GM12878 (cell line): Measurements from ENCODE around the gene FAM117B. TPM values are rescaled to one million over a fixed set of nuclear protein-coding genes. Genes with fewer than 3 reads are reported as not detected.
"Not testable (repeated sequence)": the region's sequence is repeated elsewhere in the genome, so short reads cannot be mapped to it uniquely, and the experiment has no call there.

Experiments used
- ATAC-seq: fragments of 200-7000 bp; cut with Tn5 transposase; 3 replicates; pipeline ENCODE4 v1.9.1; 2020; ENCODE audit warnings: mild to moderate bottlenecking, moderate library complexity
- BruUV-seq: library from RNA; stranded (reverse); fragments of 400-500 nt; replicated peaks from 2 replicates; lab custom pipeline; 2021; lab: Mats Ljungman, UMichigan
- CTCF ChIA-PET: fragments of 300-600 bp; sonication (Branson Sonifier 250); formaldehyde crosslinking; extraction: SDS; loops from one replicate; lab custom pipeline; 2021; ENCODE audit warnings: inconsistent platforms; lab: Yijun Ruan, JAX
- POLR2A ChIA-PET: fragments of 350-600 bp; formaldehyde crosslinking; extraction: SDS; loops from one replicate; lab custom pipeline; 2021; ENCODE audit warnings: inconsistent platforms; lab: Charles Lee
- RAD21 ChIA-PET: fragments of 300-600 bp; sonication (Branson Sonifier 250); formaldehyde crosslinking; loops from one replicate; lab custom pipeline; 2023; ENCODE audit warnings: antibody characterized with exemption; ENCODE audit not compliant: unreplicated experiment; lab: Charles Lee
- SMC1A ChIA-PET: fragments of 300-600 bp; sonication (Branson Sonifier 250); formaldehyde crosslinking; loops from one replicate; lab custom pipeline; 2023; ENCODE audit not compliant: unreplicated experiment, uncharacterized antibody; lab: Charles Lee
- DNase-seq: peaks from one replicate; pipeline ENCODE4 v3.0.0-alpha.2; 2011; ENCODE audit warnings: low read depth, low spot score
- FAIRE-seq: peaks from 3 replicates; lab custom pipeline; 2011; peaks lifted over from hg19 to GRCh38; lab: Jason Lieb, UNC
- H2AFZ ChIP-seq: 2 replicates; pipeline ENCODE4 v1.6.0; 2011; ENCODE audit warnings: low read depth, low read length, control low read depth; ENCODE audit not compliant: control insufficient read depth
- H3K27ac ChIP-seq: 2 replicates; pipeline ENCODE4 v1.5.1; 2011; ENCODE audit warnings: control low read depth; ENCODE audit not compliant: control insufficient read depth, insufficient read depth
- H3K27me3 ChIP-seq, 2 experiments: replicated peaks in 1 of 2; 2 replicates each; pipeline versions ENCODE4 v1.6.0 to v1.6.1; 2011; ENCODE audit warnings: low read length in 1 of 2; ENCODE audit not compliant: control insufficient read depth in 2 of 2, insufficient read depth in 2 of 2
- H3K36me3 ChIP-seq, 2 experiments: 2 replicates each; pipeline ENCODE4 v1.5.1; 2011; ENCODE audit warnings: low read length in 1 of 2; ENCODE audit not compliant: control insufficient read depth in 2 of 2, insufficient read depth in 2 of 2
- H3K4me1 ChIP-seq: 2 replicates; pipeline ENCODE4 v1.6.1; 2011; ENCODE audit warnings: mild to moderate bottlenecking, low read length, moderate library complexity, mixed read lengths; ENCODE audit not compliant: control insufficient read depth, insufficient read depth
- H3K4me2 ChIP-seq: 2 replicates; pipeline ENCODE4 v1.6.0; 2011; ENCODE audit warnings: control low read depth; ENCODE audit not compliant: control insufficient read depth, insufficient read depth
- H3K4me3 ChIP-seq: fragments of 200-600 bp; sonication (generic); 2 replicates; pipeline ENCODE4 v1.5.1; 2016
- H3K79me2 ChIP-seq: 2 replicates; pipeline ENCODE4 v1.6.0; 2011; ENCODE audit warnings: low read length; ENCODE audit not compliant: control insufficient read depth, insufficient read depth
- H3K9ac ChIP-seq: 2 replicates; pipeline ENCODE4 v1.8.0; 2011; ENCODE audit warnings: low read length, control low read depth, mixed read lengths; ENCODE audit not compliant: control insufficient read depth, insufficient read depth
- H3K9me3 ChIP-seq: replicated peaks from 3 replicates; pipeline ENCODE4 v1.5.1; 2011; ENCODE audit warnings: mild to moderate bottlenecking, low read length; ENCODE audit not compliant: control insufficient read depth, insufficient read depth
- H4K20me1 ChIP-seq: 2 replicates; pipeline ENCODE4 v1.6.0; 2011; ENCODE audit not compliant: control insufficient read depth, insufficient read depth
- CBX5 ChIP-seq: sonication (generic); IDR thresholded peaks from 2 replicates; pipeline ENCODE4 v1.6.1; 2016; ENCODE audit warnings: low read depth, moderate library complexity, mild to moderate bottlenecking, inconsistent platforms
- EED ChIP-seq: sonication (generic); IDR thresholded peaks from 2 replicates; pipeline ENCODE4 v1.6.1; 2016; ENCODE audit warnings: antibody characterized with exemption, low read depth
- WGBS: methylation state at CpG from one replicate; pipeline ENCODE4 v1.1.6; 2016; ENCODE audit warnings: low lambda C conversion rate; ENCODE audit not compliant: insufficient replicate concordance, insufficient coverage; ENCODE audit errors: missing lambda C conversion rate; 5-methylcytosine and 5-hydroxymethylcytosine counted together
- in situ Hi-C: fragments of 300-500 bp; cut with MboI; formaldehyde crosslinking; loops from 9 replicates; pipeline ENCODE4 v1.14.3; 2018; ENCODE audit warnings: mixed read lengths
- intact Hi-C: fragments of 100-400 bp; cut with micrococcal nuclease; formaldehyde crosslinking; loops from one replicate; pipeline ENCODE4 v1.14.2; 2022; ENCODE audit not compliant: unreplicated experiment
- polyA plus RNA-seq, 11 experiments: library from polyadenylated mRNA; depleted of rRNA in 4 of 11; unstranded in 6 of 11; stranded (reverse) in 5 of 11; fragments of >200 nt; fragmentation: Nextera tagmentation in 4 of 11; fragmentation: Illumina TruSeq in 1 of 11; extraction: Ambion mirVana in 4 of 11; extraction: Trizol in 1 of 11; gene quantifications; 1 replicate in 1 of 11; 2 replicates in 10 of 11; pipeline versions ENCODE4 v1.2.1 to v1.2.3, GENCODE V29; 2011 to 2016; ENCODE audit warnings: inconsistent platforms in 2 of 11, missing spikeins in 2 of 11, low read depth in 1 of 11
- total RNA-seq, 4 experiments: library from RNA; depleted of rRNA in 3 of 4; stranded (reverse); fragments of >200 nt in 3 of 4; fragmentation: Illumina TruSeq in 1 of 4; extraction: Trizol in 1 of 4; gene quantifications; 2 replicates each; pipeline versions ENCODE4 v1.2.1 to v1.2.3, GENCODE V29; 2013 to 2021

Gene FAM117B
- total and polyA plus RNA-seq, 10 of the 15 experiments (the other 5 are each of a cell fraction or from before 2014, with no cell fraction given), result 1.6 to 7.6 (median 4.2) TPM

DNA sequence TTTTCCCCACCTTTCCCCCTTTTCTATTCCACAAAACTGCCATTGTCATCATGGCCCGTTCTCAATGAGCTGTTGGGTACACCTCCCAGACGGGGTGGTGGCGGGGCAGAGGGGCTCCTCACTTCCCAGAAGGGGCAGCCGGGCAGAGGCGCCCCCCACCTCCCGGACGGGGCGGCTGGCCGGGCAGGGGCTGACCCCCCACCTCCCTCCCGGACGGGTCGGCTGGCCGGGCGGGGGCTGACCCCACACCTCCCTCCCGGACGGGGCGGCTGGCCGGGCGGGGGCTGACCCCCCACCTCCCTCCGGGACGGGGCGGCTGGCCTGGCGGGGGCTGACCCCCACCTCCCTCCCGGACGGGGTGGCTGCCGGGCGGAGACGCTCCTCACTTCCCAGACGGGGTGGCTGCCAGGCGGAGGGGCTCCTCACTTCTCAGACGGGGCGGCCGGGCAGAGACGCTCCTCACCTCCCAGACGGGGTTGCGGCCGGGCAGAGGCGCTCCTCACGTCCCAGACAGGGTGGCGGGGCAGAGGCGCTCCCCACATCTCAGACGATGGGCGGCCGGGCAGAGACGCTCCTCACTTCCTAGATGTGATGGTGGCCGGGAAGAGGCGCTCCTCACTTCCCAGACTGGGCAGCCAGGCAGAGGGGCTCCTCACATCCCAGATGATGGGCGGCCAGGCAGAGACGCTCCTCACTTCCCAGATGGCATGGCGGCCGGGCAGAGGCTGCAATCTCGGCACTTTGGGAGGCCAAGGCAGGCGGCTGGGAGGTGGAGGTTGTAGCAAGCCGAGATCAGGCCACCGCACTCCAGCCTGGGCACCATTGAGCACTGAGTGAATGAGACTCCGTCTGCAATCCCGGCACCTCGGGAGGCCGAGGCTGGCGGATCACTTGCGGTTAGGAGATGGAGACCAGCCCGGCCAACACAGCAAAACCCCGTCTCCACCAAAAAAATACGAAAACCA, 80.5 kb downstream of the FAM117B start:
- H3K9ac ChIP-seq, H3K36me3 ChIP-seq, H3K4me2 ChIP-seq, H3K4me1 ChIP-seq, DNase-seq, FAIRE-seq, POLR2A ChIA-PET, SMC1A ChIA-PET, BruUV-seq, H3K9me3 ChIP-seq, H3K27ac ChIP-seq, H3K79me2 ChIP-seq, in situ Hi-C loops, H3K27me3 ChIP-seq, ATAC-seq, H2AFZ ChIP-seq, CTCF ChIA-PET, H3K4me3 ChIP-seq, RAD21 ChIA-PET, intact Hi-C loops, H4K20me1 ChIP-seq: not testable (repeated sequence)
- WGBS, result 95% methylated on average over 25 of the region's 64 CpGs

DNA sequence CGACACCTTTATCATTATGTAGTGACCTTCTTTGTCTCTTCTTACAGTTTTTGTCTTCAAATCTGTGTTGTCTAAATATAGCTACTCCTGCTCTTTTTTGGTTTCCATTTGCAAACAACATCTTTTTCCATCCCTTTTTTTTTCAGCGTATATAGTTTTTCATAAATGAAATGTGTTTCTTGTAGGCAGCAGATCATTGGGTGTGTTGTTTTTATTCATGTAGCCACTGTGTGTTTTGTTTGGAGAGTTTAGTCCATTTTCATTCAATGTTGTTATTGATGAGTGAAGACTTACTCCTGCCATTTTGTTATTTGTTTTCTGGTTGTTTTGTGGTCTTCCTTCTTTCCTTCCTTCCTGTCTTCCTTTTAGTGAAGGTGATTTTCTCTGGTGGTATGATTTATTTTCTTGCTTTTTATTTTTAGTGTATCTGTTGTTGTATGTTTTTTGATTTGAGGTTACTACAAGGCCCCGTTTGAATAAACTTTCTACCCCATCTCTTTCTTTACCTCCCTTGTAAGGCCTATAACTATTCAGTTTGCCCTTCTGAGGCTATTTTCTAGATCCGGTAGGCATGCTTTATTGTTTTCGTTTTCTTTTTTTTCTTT, 81.4 kb downstream of the FAM117B start:
- DNase-seq (no peak), ATAC-seq (no peak), FAIRE-seq (no peak)
- SMC1A ChIA-PET, result interaction anchor here (0.8 to 2.5 kb wide), 3 partner anchors 20 to 128 kb away, joined by 3 to 10 read pairs (median 3); no protein-coding TSS in a partner anchor
- POLR2A ChIA-PET, result no interaction called here
- RAD21 ChIA-PET, result no interaction called here
- Histone ChIP-seq H3K27me3 (no peaks in the 10 kb centered on the region), H3K4me2 (no peak overlapping the region), H3K36me3 (no peaks in the 10 kb centered on the region), H3K27ac (no peak overlapping the region), H2AFZ (no peak overlapping the region), H3K79me2 (no peaks in the 10 kb centered on the region), H4K20me1 (no peaks in the 10 kb centered on the region), H3K4me1 (no peaks in the 10 kb centered on the region), H3K9me3 (peaks cover 2% of the 10 kb centered on the region; the same call in 1 of the 3 replicates), H3K4me3 (no peak overlapping the region), H3K9ac (no peak overlapping the region)
- no TSS peak for BruUV-seq
- in situ Hi-C loops (no loop called here), intact Hi-C loops (no loop called here)
- TF ChIP-seq EED (no peak), CBX5 (peak; percentile 88)
- CTCF ChIA-PET, result interaction anchor here (1.8 to 4.0 kb wide), 2 partner anchors 16 to 127 kb away, joined by 6 to 20 read pairs; no protein-coding TSS in a partner anchor
- WGBS, result 92% methylated on average over 5 of the region's 5 CpGs
